HCT116 (cell line): ENCODE measurements around the gene SCN3B. TPM values are rescaled to one million over a fixed set of nuclear protein-coding genes. Genes with fewer than 3 reads are reported as not detected.

Source experiments
- ATAC-seq: fragments of 200-7000 bp; cut with Tn5 transposase; 2 replicates; pipeline ENCODE4 v1.9.1; 2020; ENCODE audit warnings: mild to moderate bottlenecking, moderate library complexity
- BruUV-seq: library from RNA; stranded (reverse); fragments of 400-500 nt; replicated peaks from 2 replicates; lab custom pipeline; 2021; lab: Mats Ljungman, UMichigan
- CTCF ChIA-PET: fragments of 300-600 bp; sonication (Branson Sonifier 250); formaldehyde crosslinking; loops from one replicate; lab custom pipeline; 2021; ENCODE audit warnings: antibody characterized with exemption; lab: Charles Lee
- POLR2A ChIA-PET: fragments of 300-600, 350-600 bp; sonication (Branson Sonifier 250); formaldehyde crosslinking; loops from one replicate; lab custom pipeline; 2021; ENCODE audit warnings: antibody characterized with exemption; lab: Charles Lee
- RAD21 ChIA-PET, 2 experiments: fragments of 300-600 bp; sonication (Branson Sonifier 250); formaldehyde crosslinking; loops; one replicate each; lab custom pipeline; 2023; ENCODE audit warnings: low total read pairs in 2 of 2; ENCODE audit not compliant: uncharacterized antibody in 2 of 2, unreplicated experiment in 2 of 2, low non-redundant PET in 1 of 2; lab: Charles Lee
- DNase-seq: peaks from one replicate; pipeline ENCODE4 v3.0.0-alpha.2; 2010; ENCODE audit warnings: low read depth, low spot score
- H2AFZ ChIP-seq: fragments of 200-600 bp; shearing (Covaris generic), sonication (generic); 2 replicates; pipeline ENCODE4 v1.6.1; 2017; ENCODE audit warnings: low read depth, mixed run types, mixed read lengths, antibody characterized with exemption, low read length; ENCODE audit not compliant: poor library complexity, severe bottlenecking
- H3K27ac ChIP-seq: 2 replicates; pipeline ENCODE4 v1.5.1; 2012; ENCODE audit warnings: low read depth, low read length
- H3K27me3 ChIP-seq: fragments of 200-600 bp; sonication (generic); 2 replicates; pipeline ENCODE4 v1.6.1; 2016; ENCODE audit warnings: mixed run types, low read length, mixed read lengths; ENCODE audit not compliant: insufficient read depth
- H3K36me3 ChIP-seq, 2 experiments: fragments of 200-500 bp in 1 of 2; fragments of 200-600 bp in 1 of 2; sonication (Bioruptor generic) in 1 of 2; sonication (generic) in 1 of 2; 2 replicates each; pipeline versions ENCODE4 v1.5.1 to v1.6.1; 2014 to 2016; ENCODE audit warnings: low read length in 2 of 2, inconsistent platforms in 1 of 2, mixed read lengths in 1 of 2, mixed run types in 1 of 2; ENCODE audit not compliant: insufficient read depth in 2 of 2, control insufficient read depth in 1 of 2
- H3K4me1 ChIP-seq, 2 experiments: fragments of 200-600 bp in 1 of 2; sonication (generic) in 1 of 2; 2 replicates each; pipeline versions ENCODE4 v1.5.1 to v1.6.1; 2012 to 2017; ENCODE audit warnings: low read length in 2 of 2, inconsistent platforms in 1 of 2, mild to moderate bottlenecking in 1 of 2, mixed read lengths in 1 of 2, mixed run types in 1 of 2, moderate library complexity in 1 of 2; ENCODE audit not compliant: insufficient read depth in 2 of 2, control insufficient read depth in 1 of 2
- H3K4me2 ChIP-seq: fragments of 200-600 bp; sonication (generic); 2 replicates; pipeline ENCODE4 v1.6.1; 2017; ENCODE audit warnings: mixed run types, low read length, mixed read lengths
- H3K4me3 ChIP-seq, 2 experiments: fragments of 200-600 bp in 1 of 2; sonication (generic) in 1 of 2; replicated peaks in 1 of 2; 2 replicates each; pipeline ENCODE4 v1.5.1; 2011 to 2016; ENCODE audit warnings: low read length in 2 of 2, control low read depth in 1 of 2, low read depth in 1 of 2, mild to moderate bottlenecking in 1 of 2, mixed read lengths in 1 of 2, mixed run types in 1 of 2
- H3K79me2 ChIP-seq: fragments of 200-600 bp; sonication (generic); 2 replicates; pipeline ENCODE4 v1.6.1; 2017; ENCODE audit warnings: mild to moderate bottlenecking, mixed run types, low read length, moderate library complexity, mixed read lengths; ENCODE audit not compliant: insufficient read depth
- H3K9ac ChIP-seq: fragments of 200-600 bp; sonication (generic); 2 replicates; pipeline ENCODE4 v1.6.1; 2016; ENCODE audit warnings: low read length, mixed read lengths
- H3K9me2 ChIP-seq: fragments of 200-600 bp; sonication (generic), shearing (Covaris generic); 2 replicates; pipeline ENCODE4 v1.6.1; 2017; ENCODE audit warnings: mixed run types, mild to moderate bottlenecking, moderate library complexity; ENCODE audit not compliant: insufficient read depth
- H3K9me3 ChIP-seq, 2 experiments: fragments of 200-500 bp in 1 of 2; fragments of 200-600 bp in 1 of 2; sonication (Bioruptor generic) in 1 of 2; sonication (generic) in 1 of 2; 2 replicates each; pipeline ENCODE4 v1.6.1; 2014 to 2017; ENCODE audit warnings: low read length in 2 of 2, mixed read lengths in 2 of 2, inconsistent platforms in 1 of 2, low read depth in 1 of 2, mild to moderate bottlenecking in 1 of 2, mixed run types in 1 of 2, moderate library complexity in 1 of 2; ENCODE audit not compliant: control insufficient read depth in 1 of 2, insufficient read depth in 1 of 2
- H4K20me1 ChIP-seq: fragments of 200-600 bp; sonication (generic), shearing (Covaris generic); 2 replicates; pipeline ENCODE4 v1.6.1; 2017; ENCODE audit warnings: mixed run types, mild to moderate bottlenecking, moderate library complexity; ENCODE audit not compliant: insufficient read depth
- ATF3 ChIP-seq: IDR thresholded peaks from 2 replicates; pipeline ENCODE4 v1.6.1; 2012
- CBX3 ChIP-seq: IDR thresholded peaks from 2 replicates; pipeline ENCODE4 v1.6.1; 2012; ENCODE audit warnings: low read depth
- CTCF ChIP-seq, 3 experiments: fragments of 200-600 bp in 1 of 3; sonication (generic) in 1 of 3; IDR thresholded peaks in 2 of 3; conservative IDR thresholded peaks in 1 of 3; 2 replicates each; pipeline ENCODE4 v1.5.1; 2012 to 2017; ENCODE audit warnings: low read depth in 2 of 3, low read length in 2 of 3, antibody characterized with exemption in 1 of 3, borderline replicate concordance in 1 of 3, control low read depth in 1 of 3, mild to moderate bottlenecking in 1 of 3, mixed read lengths in 1 of 3, mixed run types in 1 of 3, moderate library complexity in 1 of 3; ENCODE audit not compliant: insufficient read depth in 1 of 3
- EGR1 ChIP-seq: IDR thresholded peaks from 2 replicates; pipeline ENCODE4 v1.6.1; 2012; ENCODE audit warnings: low read depth
- ELF1 ChIP-seq: IDR thresholded peaks from 2 replicates; pipeline ENCODE4 v1.6.1; 2012; ENCODE audit warnings: low read depth, borderline replicate concordance
- EZH2 ChIP-seq: fragments of 200-600 bp; sonication (generic); IDR thresholded peaks from 2 replicates; pipeline ENCODE4 v1.6.1; 2017; ENCODE audit warnings: antibody characterized with exemption, mixed run types
- EZH2phosphoT487 ChIP-seq: fragments of 200-600 bp; IDR thresholded peaks from 2 replicates; pipeline ENCODE4 v1.6.1; 2018; ENCODE audit warnings: antibody characterized with exemption, borderline replicate concordance
- FOSL1 ChIP-seq: IDR thresholded peaks from 2 replicates; pipeline ENCODE4 v1.6.1; 2012; ENCODE audit warnings: low read depth
- POLR2AphosphoS5 ChIP-seq: IDR thresholded peaks from 2 replicates; pipeline ENCODE4 v1.6.1; 2011; ENCODE audit warnings: mild to moderate bottlenecking, low read depth, low read length, moderate library complexity
- RAD21 ChIP-seq: IDR thresholded peaks from 2 replicates; pipeline ENCODE4 v1.6.1; 2012; ENCODE audit warnings: low read depth, mild to moderate bottlenecking
- REST ChIP-seq: IDR thresholded peaks from 2 replicates; pipeline ENCODE4 v1.6.1; 2012; ENCODE audit warnings: low read depth
- SIN3A ChIP-seq: IDR thresholded peaks from 2 replicates; pipeline ENCODE4 v1.6.1; 2012; ENCODE audit warnings: low read depth
- SP1 ChIP-seq: IDR thresholded peaks from 2 replicates; pipeline ENCODE4 v1.6.1; 2012; ENCODE audit warnings: low read depth
- TCF7L2 ChIP-seq: IDR thresholded peaks from 2 replicates; pipeline ENCODE4 v1.7.0; 2011; ENCODE audit warnings: borderline replicate concordance, inconsistent platforms; ENCODE audit not compliant: insufficient read depth, insufficient read length; ENCODE audit errors: extremely low read depth
- YY1 ChIP-seq: IDR thresholded peaks from 2 replicates; pipeline ENCODE4 v1.6.1; 2011; ENCODE audit warnings: low read length, low read depth, moderate library complexity, mild to moderate bottlenecking; ENCODE audit not compliant: insufficient replicate concordance; ENCODE audit errors: extremely low read depth
- ZBTB33 ChIP-seq: IDR thresholded peaks from 2 replicates; pipeline ENCODE4 v1.6.1; 2011; ENCODE audit warnings: mild to moderate bottlenecking, low read length, moderate library complexity; ENCODE audit not compliant: insufficient replicate concordance; ENCODE audit errors: extremely low read depth
- ZNF274 ChIP-seq: fragments of 200-500 bp; sonication (Bioruptor generic); IDR thresholded peaks from 2 replicates; pipeline ENCODE4 v1.6.1; 2014; ENCODE audit warnings: mild to moderate bottlenecking, low read depth, low read length, inconsistent platforms
- intact Hi-C: fragments of 100-400 bp; cut with micrococcal nuclease; formaldehyde crosslinking; loops from 2 replicates; pipeline ENCODE4 v1.10.0; 2022
- total RNA-seq: library from RNA; stranded (reverse); gene quantifications from one replicate; pipeline ENCODE4 v1.2.1, GENCODE V29; 2021; ENCODE audit not compliant: unreplicated experiment

Gene SCN3B
- total RNA-seq, 1 experiment from 2014 or later = 0.05 TPM

- intact Hi-C loops = no loop called here
- H3K9me3 ChIP-seq = no peaks in the 10 kb centered on the region
- H3K27ac ChIP-seq = no peak overlapping the region
- H4K20me1 ChIP-seq = no peaks in the 10 kb centered on the region
- ChIA-PET RAD21 (no interaction called here), CTCF (interaction anchor here (0.9 kb wide), 1 partner anchor 19 kb away, joined by 3 read pairs; no protein-coding TSS in a partner anchor), POLR2A (no interaction called here)
- no peaks in the 10 kb centered on the region for H3K36me3 ChIP-seq
- no peak overlapping the region for H3K4me2 ChIP-seq
- no peak overlapping the region for H3K4me3 ChIP-seq
- H3K79me2 ChIP-seq = no peaks in the 10 kb centered on the region
- H2AFZ ChIP-seq = no peak overlapping the region
- TF ChIP-seq SIN3A = no peak
- TF ChIP-seq FOSL1 = no peak
- TF ChIP-seq YY1 = no peak
- TF ChIP-seq CBX3 = no peak
- TF ChIP-seq EZH2phosphoT487 = no peak
- TF ChIP-seq CTCF (IDR thresholded peaks at IDR 0.05 in 2 of 3, conservative IDR thresholded peaks at IDR 0.05 in 1 of 3; ENCODE audit: borderline replicate concordance in 1 of 3, insufficient read depth in 1 of 3, low read depth in 2 of 3, low read length in 2 of 3) = no peak
- no peak for TF ChIP-seq TCF7L2
- no peak for TF ChIP-seq ZBTB33
- TF ChIP-seq EGR1 = no peak
- TF ChIP-seq ZNF274 = no peak
- no peak for TF ChIP-seq REST
- no peak for TF ChIP-seq ATF3
- no peak for TF ChIP-seq POLR2AphosphoS5
- no peak for TF ChIP-seq ELF1
- TF ChIP-seq SP1 = no peak
- TF ChIP-seq RAD21 = no peak
- TF ChIP-seq EZH2 = no peak
- BruUV-seq = no TSS peak
- ATAC-seq (no peak), DNase-seq (no peak)
- H3K4me1 ChIP-seq = no peaks in the 10 kb centered on the region
- peaks cover 43% of the 10 kb centered on the region for H3K27me3 ChIP-seq
- no peak overlapping the region for H3K9ac ChIP-seq
- H3K9me2 ChIP-seq = no peaks in the 10 kb centered on the region
These were observed 17.1 kb upstream of the SCN3B start for GRCh38 chr11:123671534-123671933.
